ENCODE results near the gene RCAN1. TPM values are rescaled to one million over a fixed set of nuclear protein-coding genes. Genes with fewer than 3 reads are reported as not detected.

Gene RCAN1
- total and polyA plus RNA-seq, 2 experiments from 2014 or later, result 79.4 to 113 TPM

- Histone ChIP-seq H3K4me1 (ENCODE audit: insufficient read depth) (no peaks in the 10 kb centered on the region), H2AFZ (no peak overlapping the region), H3K27ac (no peak overlapping the region)
Observed at GRCh38 chr21:34603710-34604057, 11.2 kb downstream of the RCAN1 start.

GRCh38 chr21:34603002-34603709 is 11.8 kb downstream of the RCAN1 start:
- H3K36me3 ChIP-seq (replicated peaks; ENCODE audit: insufficient read depth, low read depth), result no peaks in the 10 kb centered on the region
- TF ChIP-seq CTCF (IDR thresholded peaks at IDR 0.05; ENCODE audit: poor library complexity), result peak; percentile 86
- no peak for TF ChIP-seq EZH2 (IDR thresholded peaks at IDR 0.05; ENCODE audit: borderline replicate concordance)
- H3K9me2 ChIP-seq (replicated peaks; ENCODE audit: insufficient read depth), result no peaks in the 10 kb centered on the region
- H3K4me3 ChIP-seq, result no peak overlapping the region
- peak; percentile 89 for DNase-seq (ENCODE audit: low spot score)
- no peaks in the 10 kb centered on the region for H4K20me1 ChIP-seq (ENCODE audit: insufficient read depth, poor library complexity, severe bottlenecking)
- no peak overlapping the region for H2AFZ ChIP-seq
- H3K27ac ChIP-seq, result no peak overlapping the region
- H3K9me3 ChIP-seq (ENCODE audit: low read depth), result no peaks in the 10 kb centered on the region
- WGBS (ENCODE audit: low lambda C conversion rate, missing lambda C conversion rate), result 33% methylated on average over 19 of the region's 19 CpGs
- no peak overlapping the region for H3K4me2 ChIP-seq
- peaks cover 5% of the 10 kb centered on the region for H3K79me2 ChIP-seq
- H3K4me1 ChIP-seq (ENCODE audit: insufficient read depth), result no peaks in the 10 kb centered on the region
- H3K27me3 ChIP-seq, result no peaks in the 10 kb centered on the region

More at GRCh38 chr21:34603710-34604057, 11.2 kb downstream of the RCAN1 start:
- TF ChIP-seq EZH2phosphoT487 (IDR thresholded peaks at IDR 0.05; ENCODE audit: low read depth, severe bottlenecking, unreplicated experiment) (no peak), EZH2 (IDR thresholded peaks at IDR 0.05; ENCODE audit: borderline replicate concordance) (no peak), CTCF (IDR thresholded peaks at IDR 0.05; ENCODE audit: poor library complexity) (no peak)
- Histone ChIP-seq H3K4me3 (no peak overlapping the region), H3K9me3 (ENCODE audit: low read depth) (no peaks in the 10 kb centered on the region), H3K9me2 (replicated peaks; ENCODE audit: insufficient read depth) (no peaks in the 10 kb centered on the region), H3K36me3 (replicated peaks; ENCODE audit: insufficient read depth, low read depth) (no peaks in the 10 kb centered on the region), H3K27me3 (no peaks in the 10 kb centered on the region), H3K4me2 (no peak overlapping the region), H3K79me2 (peaks cover 5% of the 10 kb centered on the region), H4K20me1 (ENCODE audit: insufficient read depth, poor library complexity, severe bottlenecking) (no peaks in the 10 kb centered on the region)
- no peak for DNase-seq (ENCODE audit: low spot score)

GRCh38 chr21:34602061-34602460 is 12.9 kb downstream of the RCAN1 start:
- H3K27me3 ChIP-seq, result no peaks in the 10 kb centered on the region
- no peaks in the 10 kb centered on the region for H4K20me1 ChIP-seq (ENCODE audit: insufficient read depth, poor library complexity, severe bottlenecking)
- peaks cover 5% of the 10 kb centered on the region for H3K79me2 ChIP-seq
- no peaks in the 10 kb centered on the region for H3K9me2 ChIP-seq (replicated peaks; ENCODE audit: insufficient read depth)
- no peak for TF ChIP-seq EZH2phosphoT487 (IDR thresholded peaks at IDR 0.05; ENCODE audit: low read depth, severe bottlenecking, unreplicated experiment)
- TF ChIP-seq EZH2 (IDR thresholded peaks at IDR 0.05; ENCODE audit: borderline replicate concordance), result no peak
- TF ChIP-seq CTCF (IDR thresholded peaks at IDR 0.05; ENCODE audit: poor library complexity), result no peak
- H3K4me3 ChIP-seq, result no peak overlapping the region
- peaks cover 3% of the 10 kb centered on the region for H3K4me1 ChIP-seq (ENCODE audit: insufficient read depth)
- H3K9me3 ChIP-seq (ENCODE audit: low read depth), result no peaks in the 10 kb centered on the region
- H2AFZ ChIP-seq, result no peak overlapping the region
- H3K27ac ChIP-seq, result no peak overlapping the region
- H3K4me2 ChIP-seq, result no peak overlapping the region
- 88% methylated on average over 4 of the region's 4 CpGs for WGBS (ENCODE audit: low lambda C conversion rate, missing lambda C conversion rate)
- no peaks in the 10 kb centered on the region for H3K36me3 ChIP-seq (replicated peaks; ENCODE audit: insufficient read depth, low read depth)
- DNase-seq (ENCODE audit: low spot score), result no peak
